RCC 7860 (cell line): Measurements from ENCODE around the gene MEG3.
"Not testable (repeated sequence)": the region's sequence is repeated elsewhere in the genome, so short reads cannot be mapped to it uniquely, and the experiment has no call there.

Experiments
- DNase-seq: peaks from one replicate; pipeline ENCODE4 v3.0.0-alpha.2; 2015; ENCODE audit warnings: low spot score
- FAIRE-seq: peaks from 2 replicates; lab custom pipeline; 2012; peaks lifted over from hg19 to GRCh38; lab: Jason Lieb, UNC

MEG3 gene

DNA sequence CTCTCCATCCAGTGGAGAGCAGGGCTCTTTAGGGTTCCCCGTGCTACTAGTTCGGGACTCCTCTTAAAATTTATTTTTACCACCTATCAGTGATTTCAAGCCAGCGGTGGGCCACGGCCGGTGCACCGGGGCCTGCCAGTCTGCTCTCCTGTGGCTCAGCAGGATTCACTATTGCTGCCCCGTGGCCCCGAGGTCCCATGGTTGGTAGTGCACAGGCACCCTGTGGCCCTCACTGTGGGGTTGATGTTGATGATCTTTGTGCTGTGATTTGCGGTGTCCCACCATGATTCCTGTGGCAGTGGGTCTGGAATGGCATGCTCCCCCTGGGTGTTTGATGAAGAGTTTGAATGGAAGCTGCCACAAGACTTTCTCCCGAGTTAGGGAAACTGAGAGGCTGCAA lies 12.6 kb upstream of the MEG3 start:
- DNase-seq (no peak), FAIRE-seq (no peak)

DNA sequence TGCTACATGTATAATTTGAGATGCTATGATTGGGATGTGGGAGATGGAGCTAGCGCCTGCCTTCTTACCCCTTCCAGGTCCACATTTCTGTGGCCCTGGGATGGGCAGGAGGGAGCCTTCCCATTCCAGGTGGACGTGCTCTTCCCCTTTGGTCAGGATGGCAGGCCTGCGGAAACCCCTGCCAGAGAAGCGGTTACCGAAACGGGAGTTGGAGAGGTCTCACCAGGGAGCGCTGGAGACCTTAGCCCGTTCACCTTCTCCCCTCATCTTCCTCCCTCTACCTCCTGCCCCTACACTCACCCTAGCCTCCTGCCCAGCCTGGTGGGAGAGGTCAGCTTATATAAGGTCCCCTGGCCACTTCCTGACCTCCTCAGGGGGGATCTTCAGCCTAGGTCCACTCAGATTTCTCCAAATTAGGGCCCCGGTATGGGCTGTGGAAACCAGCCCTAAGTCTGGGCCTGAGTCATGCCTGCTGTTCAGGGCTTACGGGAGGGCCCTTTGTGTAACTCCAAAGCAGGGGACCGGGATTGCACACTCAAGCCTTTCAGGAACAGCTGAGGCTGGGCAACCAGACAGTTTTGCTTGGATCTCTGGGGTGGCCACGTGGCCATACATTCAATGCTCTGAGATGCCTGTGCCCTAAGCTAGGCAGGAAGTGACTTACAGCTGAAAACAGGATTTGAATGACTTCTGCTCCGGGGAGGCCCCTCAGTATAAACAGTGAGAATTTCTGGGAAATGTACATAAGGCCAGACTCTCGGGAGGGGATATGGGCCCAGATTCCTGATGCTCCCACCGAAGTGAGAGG lies 10.2 kb upstream of the MEG3 start:
- DNase-seq = no peak
- no peak for FAIRE-seq

DNA sequence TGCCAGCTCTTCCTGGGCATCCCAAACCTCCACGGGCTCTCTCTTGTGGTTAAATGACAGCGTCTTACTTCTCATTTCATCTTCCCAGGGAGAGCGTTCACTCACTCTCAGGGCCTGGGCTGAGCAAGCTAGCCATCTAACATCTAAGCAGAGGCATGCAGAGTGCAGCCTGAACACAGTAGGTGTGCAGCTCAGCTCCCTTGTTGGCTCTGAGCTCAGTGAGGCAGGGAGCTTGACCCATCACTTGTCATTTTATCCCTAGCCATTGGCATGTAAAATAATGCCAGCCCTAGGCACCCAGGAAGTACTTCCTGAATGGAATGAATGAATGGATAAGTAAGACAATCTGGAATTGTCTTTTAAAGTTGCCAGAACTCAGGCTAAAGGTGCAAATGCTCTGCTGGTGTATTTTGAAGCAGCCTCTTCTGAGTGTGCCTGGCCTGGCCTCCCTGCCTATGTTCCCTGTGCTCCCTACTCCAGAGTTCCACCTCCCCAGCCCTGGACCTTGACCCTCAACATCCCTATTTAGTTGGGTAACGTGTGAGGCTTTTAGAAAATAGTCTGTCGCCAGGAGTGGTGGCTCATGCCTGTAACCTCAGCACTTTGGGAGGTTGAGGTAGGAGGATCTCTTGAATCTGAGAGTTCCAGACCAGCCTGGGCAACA lies 9.5 kb upstream of the MEG3 start:
- DNase-seq = no peak
- FAIRE-seq = no peak

- FAIRE-seq = no peak
- no peak for DNase-seq
Observed at GRCh38 chr14:100816950-100817901, 8.7 kb upstream of the MEG3 start.

DNA sequence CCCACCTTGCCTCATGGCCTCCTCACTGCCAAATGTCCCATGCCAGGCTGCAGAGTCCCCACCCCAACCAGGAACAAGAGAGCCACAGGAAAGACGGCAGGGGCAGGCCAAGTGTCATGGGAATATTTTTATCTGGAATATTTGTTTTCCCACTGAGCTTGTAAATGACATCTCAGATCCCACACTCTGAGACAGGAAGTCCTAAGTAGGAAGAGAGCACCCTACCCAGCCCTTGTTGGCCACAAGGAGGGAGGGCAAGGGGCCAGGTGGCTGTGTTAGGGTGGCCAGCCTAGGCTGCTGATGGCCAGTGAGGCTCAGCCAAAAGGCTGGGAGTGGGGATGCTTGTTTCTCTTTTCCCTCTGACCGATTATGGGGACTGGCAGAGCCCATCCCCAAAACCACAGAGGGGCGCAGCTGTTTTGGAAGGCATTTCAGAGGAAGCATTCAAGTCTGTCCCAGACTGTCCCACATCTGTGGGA lies 7.7 kb upstream of the MEG3 start:
- no peak for FAIRE-seq
- no peak for DNase-seq

DNA sequence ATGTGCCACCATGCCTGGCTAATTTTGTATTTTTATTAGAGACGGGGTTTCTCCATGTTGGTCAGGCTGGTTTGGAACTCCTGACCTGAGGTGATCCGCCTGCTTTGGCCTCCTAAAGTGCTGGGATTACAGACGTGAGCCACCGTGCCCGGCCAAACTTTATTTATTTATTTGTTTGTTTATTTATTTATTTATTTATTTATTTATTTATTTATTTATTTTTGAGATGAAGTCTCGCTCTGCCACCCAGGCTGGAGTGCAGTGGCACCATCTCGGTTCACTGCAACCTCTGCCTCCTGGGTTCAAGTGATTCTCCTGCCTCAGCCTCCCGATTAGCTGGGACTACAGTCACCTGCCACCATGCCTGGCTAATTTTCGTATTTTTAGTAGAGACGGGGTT lies 7.0 kb upstream of the MEG3 start:
- DNase-seq, FAIRE-seq: not testable (repeated sequence)

DNA sequence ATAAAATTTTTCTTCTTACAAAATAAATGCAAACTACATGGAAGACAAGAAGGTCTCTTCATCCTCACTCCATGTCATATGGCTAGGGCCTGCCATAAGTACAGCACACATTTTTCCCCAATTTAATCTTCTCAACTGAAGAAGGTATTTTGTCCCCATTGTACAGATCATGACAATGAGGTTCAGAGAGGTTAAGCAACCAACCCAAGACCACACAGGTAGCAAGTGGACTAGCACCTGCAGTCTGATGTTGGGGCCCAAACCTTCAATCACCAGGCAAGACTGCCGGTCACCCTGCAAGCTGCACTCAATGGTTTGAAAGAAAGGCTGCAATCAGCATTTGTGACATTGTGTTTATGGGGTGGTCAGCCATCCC lies 6.5 kb upstream of the MEG3 start:
- FAIRE-seq = no peak

GRCh38 chr14:100819829-100820475 lies 6.0 kb upstream of the MEG3 start:
- FAIRE-seq = no peak

More for the DNA sequence above, 6.5 kb upstream of the MEG3 start:
- no peak for DNase-seq

DNA sequence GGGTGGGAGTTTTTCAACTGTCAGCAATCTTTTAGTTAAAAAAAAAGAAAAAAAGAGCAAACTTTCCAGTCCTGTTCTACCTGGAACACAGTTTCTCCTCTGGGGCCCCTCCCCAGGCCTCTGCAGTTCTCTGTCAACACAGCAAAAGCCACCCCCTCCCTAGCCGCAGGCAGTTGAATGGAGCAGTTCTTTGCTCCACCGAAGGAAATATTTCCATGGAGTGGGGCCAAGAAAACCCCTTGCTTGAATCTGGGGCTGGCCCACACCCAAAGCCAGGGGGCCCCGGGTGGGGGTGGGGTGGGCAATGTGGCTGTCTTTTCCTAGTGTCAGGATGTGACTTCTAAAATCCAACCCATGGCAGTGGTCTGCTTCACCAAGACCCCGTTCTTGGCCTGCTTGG lies 5.0 kb upstream of the MEG3 start:
- no peak for DNase-seq
- FAIRE-seq = no peak

More at GRCh38 chr14:100819829-100820475, 6.0 kb upstream of the MEG3 start:
- DNase-seq = no peak

GRCh38 chr14:100822013-100822412 lies 3.9 kb upstream of the MEG3 start:
- no peak for DNase-seq
- FAIRE-seq = no peak

GRCh38 chr14:100822532-100823296 lies 3.2 kb upstream of the MEG3 start:
- DNase-seq (no peak), FAIRE-seq (no peak)

DNA sequence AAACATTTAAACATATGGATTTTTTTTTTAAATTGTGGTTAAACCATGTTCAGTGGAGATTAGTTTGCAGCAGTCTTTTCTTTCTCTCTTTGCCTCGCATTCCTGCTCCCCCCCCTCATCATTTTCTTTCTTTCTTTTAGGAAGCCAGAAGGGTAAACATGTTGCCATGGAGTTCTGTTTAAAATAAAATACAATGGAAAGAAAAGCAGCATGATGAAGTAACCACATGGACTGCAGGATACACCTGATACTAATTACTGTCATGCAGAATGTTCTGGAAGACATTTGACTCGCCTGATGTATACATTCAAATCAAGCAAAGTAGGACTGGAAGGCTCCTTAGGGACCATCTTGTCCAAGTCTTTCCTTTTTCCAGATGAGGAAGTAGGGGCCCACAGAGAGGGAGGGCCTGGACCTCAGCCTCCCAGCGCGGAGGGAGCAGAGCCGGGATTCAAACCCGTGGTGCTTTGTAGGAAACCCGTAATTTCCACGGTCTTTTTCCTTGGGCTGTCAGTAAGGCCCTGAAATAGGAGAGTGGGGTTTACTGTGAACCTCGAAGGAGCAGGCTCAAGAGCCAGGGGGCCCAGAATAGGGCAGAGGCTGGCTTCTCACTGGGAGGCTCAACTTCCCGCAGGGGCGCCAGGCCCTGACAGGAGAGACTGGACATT lies 2.4 kb upstream of the MEG3 start:
- FAIRE-seq (no peak), DNase-seq (no peak)

DNA sequence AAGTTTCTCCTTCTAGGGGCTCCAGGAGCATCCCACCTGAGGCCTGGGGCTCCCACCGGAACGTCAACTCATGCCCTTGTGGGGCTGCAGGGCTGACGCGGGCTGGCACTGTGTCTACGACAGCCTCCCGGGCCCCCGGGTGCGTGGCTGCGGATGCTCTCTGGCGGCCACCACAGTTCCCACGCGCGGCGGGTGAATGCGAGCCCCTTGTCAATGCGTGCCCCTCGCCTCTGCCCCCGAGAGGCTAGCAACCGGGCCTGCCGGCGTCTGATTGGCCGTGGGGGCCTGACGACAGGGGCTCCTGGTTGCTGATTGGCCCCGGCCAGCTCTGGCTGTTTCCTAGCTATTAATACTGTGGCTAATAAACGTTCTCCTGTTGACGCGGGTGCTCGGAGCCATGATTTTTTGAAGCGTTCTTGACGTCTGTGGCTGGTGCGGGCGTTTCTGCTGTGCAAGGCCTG lies 1.8 kb upstream of the MEG3 start:
- DNase-seq (no peak), FAIRE-seq (no peak)

GRCh38 chr14:100824901-100825712 lies 811 bp upstream of the MEG3 start:
- no peak for FAIRE-seq

GRCh38 chr14:100826391-100827100 lies 628 bp downstream of the MEG3 start:
- DNase-seq = no peak
- no peak for FAIRE-seq

More at GRCh38 chr14:100824901-100825712, 811 bp upstream of the MEG3 start:
- no peak for DNase-seq

DNA sequence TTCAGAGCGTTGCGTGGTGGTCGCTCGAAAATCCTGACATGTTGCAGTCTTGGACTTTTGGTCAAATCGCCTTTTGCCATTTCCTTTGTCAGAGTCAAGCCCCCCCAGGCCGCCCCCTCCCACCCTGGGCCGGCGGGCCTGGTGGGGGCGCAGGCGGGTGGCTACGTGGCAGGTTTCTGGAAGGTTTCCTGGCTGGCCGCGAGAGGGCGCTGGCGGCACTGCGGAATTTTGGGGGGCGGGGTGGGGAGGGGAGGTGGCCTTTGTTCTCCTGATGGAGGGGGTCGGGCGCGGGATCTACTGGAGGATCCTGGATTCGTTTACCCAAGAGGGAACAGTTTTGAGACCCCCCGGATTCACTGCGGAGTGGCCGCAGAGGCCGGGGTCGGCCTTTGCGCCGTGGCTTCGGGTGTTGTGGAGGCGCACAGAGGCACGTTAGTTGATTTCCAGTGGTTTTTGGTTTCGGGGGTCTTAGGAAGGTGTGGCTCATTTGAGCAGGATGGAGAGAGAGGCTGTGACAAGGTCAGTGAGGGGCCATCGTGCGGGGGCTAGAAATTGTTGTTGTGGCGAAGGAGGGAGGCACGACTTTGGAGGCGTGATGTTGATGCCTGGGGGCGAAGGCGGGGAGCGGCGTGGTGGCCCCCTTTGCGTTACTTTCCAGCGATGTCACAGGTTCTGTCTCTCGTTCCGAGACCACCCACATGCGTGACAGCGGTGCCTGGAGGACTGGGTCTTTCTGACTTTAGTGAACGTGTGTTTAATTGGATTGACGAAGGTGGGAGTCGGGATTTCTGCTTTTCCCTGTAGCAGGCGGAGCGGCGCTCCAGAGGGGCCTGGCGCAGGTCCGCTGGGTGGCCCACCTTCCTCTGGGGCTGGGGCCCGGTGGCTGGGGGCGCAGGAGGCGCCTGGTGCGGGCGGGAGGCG lies 1.4 kb downstream of the MEG3 start:
- no peak for FAIRE-seq
- DNase-seq = no peak
